ENCODE data around the gene STON2. TPM values are rescaled to one million over a fixed set of nuclear protein-coding genes. Genes with fewer than 3 reads are reported as not detected.

Gene STON2
- total and polyA plus RNA-seq, 2 of the 13 experiments (the other 11 are each of a cell fraction or from before 2014, with no cell fraction given) = 2.1 to 11.0 TPM

DNA sequence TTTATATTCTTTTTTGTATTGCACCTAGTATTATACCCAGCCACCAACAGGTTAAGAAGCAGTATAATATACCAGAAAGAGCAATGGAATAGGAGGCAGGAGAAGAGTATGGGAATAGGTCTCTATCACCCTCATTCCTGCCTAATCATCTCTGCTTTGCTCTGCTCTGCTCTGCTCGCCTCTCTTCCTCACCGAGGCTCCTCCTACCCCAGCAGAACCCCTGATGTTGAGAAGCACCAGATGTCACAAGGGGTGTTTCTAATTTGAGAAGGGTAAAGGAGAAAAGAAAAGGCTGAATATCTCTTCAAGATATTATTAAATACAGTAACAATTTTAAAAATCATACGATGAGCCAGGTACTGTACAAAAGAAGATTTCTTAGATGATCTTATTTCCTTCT, 89.0 kb downstream of the STON2 start:
- H3K4me2 ChIP-seq (ENCODE audit: low read depth, low read length) = no peak overlapping the region
- no peak for TF ChIP-seq ZNF282 (IDR thresholded peaks at IDR 0.05; ENCODE audit: partially characterized antibody)
- TF ChIP-seq, protein P1, sequence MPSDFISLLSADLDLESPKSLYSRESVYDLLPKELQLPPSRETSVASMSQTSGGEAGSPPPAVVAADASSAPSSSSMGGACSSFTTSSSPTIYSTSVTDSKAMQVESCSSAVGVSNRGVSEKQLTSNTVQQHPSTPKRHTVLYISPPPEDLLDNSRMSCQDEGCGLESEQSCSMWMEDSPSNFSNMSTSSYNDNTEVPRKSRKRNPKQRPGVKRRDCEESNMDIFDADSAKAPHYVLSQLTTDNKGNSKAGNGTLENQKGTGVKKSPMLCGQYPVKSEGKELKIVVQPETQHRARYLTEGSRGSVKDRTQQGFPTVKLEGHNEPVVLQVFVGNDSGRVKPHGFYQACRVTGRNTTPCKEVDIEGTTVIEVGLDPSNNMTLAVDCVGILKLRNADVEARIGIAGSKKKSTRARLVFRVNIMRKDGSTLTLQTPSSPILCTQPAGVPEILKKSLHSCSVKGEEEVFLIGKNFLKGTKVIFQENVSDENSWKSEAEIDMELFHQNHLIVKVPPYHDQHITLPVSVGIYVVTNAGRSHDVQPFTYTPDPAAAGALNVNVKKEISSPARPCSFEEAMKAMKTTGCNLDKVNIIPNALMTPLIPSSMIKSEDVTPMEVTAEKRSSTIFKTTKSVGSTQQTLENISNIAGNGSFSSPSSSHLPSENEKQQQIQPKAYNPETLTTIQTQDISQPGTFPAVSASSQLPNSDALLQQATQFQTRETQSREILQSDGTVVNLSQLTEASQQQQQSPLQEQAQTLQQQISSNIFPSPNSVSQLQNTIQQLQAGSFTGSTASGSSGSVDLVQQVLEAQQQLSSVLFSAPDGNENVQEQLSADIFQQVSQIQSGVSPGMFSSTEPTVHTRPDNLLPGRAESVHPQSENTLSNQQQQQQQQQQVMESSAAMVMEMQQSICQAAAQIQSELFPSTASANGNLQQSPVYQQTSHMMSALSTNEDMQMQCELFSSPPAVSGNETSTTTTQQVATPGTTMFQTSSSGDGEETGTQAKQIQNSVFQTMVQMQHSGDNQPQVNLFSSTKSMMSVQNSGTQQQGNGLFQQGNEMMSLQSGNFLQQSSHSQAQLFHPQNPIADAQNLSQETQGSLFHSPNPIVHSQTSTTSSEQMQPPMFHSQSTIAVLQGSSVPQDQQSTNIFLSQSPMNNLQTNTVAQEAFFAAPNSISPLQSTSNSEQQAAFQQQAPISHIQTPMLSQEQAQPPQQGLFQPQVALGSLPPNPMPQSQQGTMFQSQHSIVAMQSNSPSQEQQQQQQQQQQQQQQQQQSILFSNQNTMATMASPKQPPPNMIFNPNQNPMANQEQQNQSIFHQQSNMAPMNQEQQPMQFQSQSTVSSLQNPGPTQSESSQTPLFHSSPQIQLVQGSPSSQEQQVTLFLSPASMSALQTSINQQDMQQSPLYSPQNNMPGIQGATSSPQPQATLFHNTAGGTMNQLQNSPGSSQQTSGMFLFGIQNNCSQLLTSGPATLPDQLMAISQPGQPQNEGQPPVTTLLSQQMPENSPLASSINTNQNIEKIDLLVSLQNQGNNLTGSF (CRISPR knock-in tag; IDR thresholded peaks at IDR 0.05) = no peak
- TF ChIP-seq, protein P2, sequence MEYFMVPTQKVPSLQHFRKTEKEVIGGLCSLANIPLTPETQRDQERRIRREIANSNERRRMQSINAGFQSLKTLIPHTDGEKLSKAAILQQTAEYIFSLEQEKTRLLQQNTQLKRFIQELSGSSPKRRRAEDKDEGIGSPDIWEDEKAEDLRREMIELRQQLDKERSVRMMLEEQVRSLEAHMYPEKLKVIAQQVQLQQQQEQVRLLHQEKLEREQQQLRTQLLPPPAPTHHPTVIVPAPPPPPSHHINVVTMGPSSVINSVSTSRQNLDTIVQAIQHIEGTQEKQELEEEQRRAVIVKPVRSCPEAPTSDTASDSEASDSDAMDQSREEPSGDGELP (IDR thresholded peaks at IDR 0.05; ENCODE audit: borderline replicate concordance, low read depth) = no peak
- H3K36me3 ChIP-seq (replicated peaks in 1 of 2; ENCODE audit: control insufficient read depth in 1 of 2, insufficient read depth in 2 of 2, low read length in 2 of 2) = no peaks in the 10 kb centered on the region
- ChIA-PET CTCF (ENCODE audit: low intra/inter-chr PET ratio, low total read pairs) (no interaction called here), POLR2A (no interaction called here)
- no peak overlapping the region for H3K9ac ChIP-seq (ENCODE audit: insufficient read depth, low read depth, low read length)
- in situ Hi-C loops (cut with HindIII; ENCODE audit: extremely low pct_ligation_motif_present, low pct_unique_long_range_greater_than_20kb) (no loop called here), intact Hi-C loops (cut with micrococcal nuclease; ENCODE audit: unreplicated experiment) (no loop called here)
- H3K27me3 ChIP-seq (ENCODE audit: control insufficient read depth in 1 of 2, insufficient read depth in 2 of 2, low read length in 2 of 2) = no peaks in the 10 kb centered on the region; a peak in 1 of 5 replicates
- 91% methylated on average over 3 of the region's 3 CpGs for WGBS (ENCODE audit: low lambda C conversion rate)
- H4K20me1 ChIP-seq (ENCODE audit: insufficient read depth, low read length) = no peaks in the 10 kb centered on the region
- no peak for DNase-seq (ENCODE audit: low spot score)
- no peak overlapping the region for H3K27ac ChIP-seq (ENCODE audit: extremely low read length, insufficient read depth, low read length)
- H3K4me1 ChIP-seq (ENCODE audit: insufficient read depth, low read length) = peaks cover 8% of the 10 kb centered on the region; the same call in 1 of the 2 replicates
- no peaks in the 10 kb centered on the region for H3K9me3 ChIP-seq (ENCODE audit: low read length)
- no peak for ATAC-seq
- no peak for FAIRE-seq
- H3K4me3 ChIP-seq (replicated peaks in 1 of 3; ENCODE audit: insufficient read depth in 1 of 3, low read depth in 2 of 3, low read length in 3 of 3) = no peak overlapping the region
- no peaks in the 10 kb centered on the region for H3K79me2 ChIP-seq (ENCODE audit: insufficient read depth, low read length)
- BruUV-seq (replicated peaks) = no TSS peak
- no peak overlapping the region for H2AFZ ChIP-seq (ENCODE audit: low read length)
